IPS-18a (cell line): ENCODE data around the gene ANKK1.

Source experiments
- H3K27ac ChIP-seq: one replicate; pipeline ENCODE4 v1.5.1; 2013; ENCODE audit warnings: low read length
- H3K27me3 ChIP-seq: one replicate; pipeline ENCODE4 v1.6.1; 2013; ENCODE audit warnings: mild to moderate bottlenecking, low read length; ENCODE audit not compliant: control insufficient read depth, insufficient read depth
- H3K36me3 ChIP-seq: one replicate; pipeline ENCODE4 v1.6.1; 2013; ENCODE audit warnings: low read depth, low read length; ENCODE audit not compliant: control insufficient read depth
- H3K4me1 ChIP-seq: one replicate; pipeline ENCODE4 v1.6.1; 2013; ENCODE audit warnings: low read depth, low read length; ENCODE audit not compliant: control insufficient read depth
- H3K4me3 ChIP-seq: one replicate; pipeline ENCODE4 v1.5.1; 2013; ENCODE audit warnings: low read length
- H3K9ac ChIP-seq: one replicate; pipeline ENCODE4 v1.6.1; 2013; ENCODE audit warnings: mild to moderate bottlenecking, low read length, moderate library complexity
- H3K9me3 ChIP-seq: one replicate; pipeline ENCODE4 v1.6.1; 2013; ENCODE audit warnings: low read depth, low read length; ENCODE audit not compliant: control insufficient read depth

ANKK1 gene

DNA sequence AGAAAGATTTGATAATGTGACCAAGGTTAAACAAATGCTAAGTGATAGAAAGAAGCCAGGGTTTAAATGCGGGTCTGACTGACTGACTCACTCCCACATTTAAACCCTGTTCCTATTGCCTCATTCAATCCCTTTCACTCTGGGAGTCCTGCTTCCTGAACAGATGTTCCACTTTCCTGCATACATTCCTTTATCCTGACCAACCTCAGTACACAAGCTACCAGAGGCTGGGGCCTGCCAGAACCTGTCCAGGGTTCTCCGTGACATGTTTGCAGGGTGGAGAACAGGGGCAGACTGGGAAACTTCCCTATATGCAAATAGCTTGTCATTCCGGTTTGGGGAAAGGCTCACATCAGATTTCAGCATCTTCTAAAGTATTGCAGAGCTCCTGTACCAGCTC, 3.0 kb upstream of the ANKK1 start:
- no peak overlapping the region for H3K27ac ChIP-seq
- H3K9me3 ChIP-seq: no peaks in the 10 kb centered on the region
- peaks cover 18% of the 10 kb centered on the region for H3K4me1 ChIP-seq
- peaks cover 14% of the 10 kb centered on the region for H3K27me3 ChIP-seq
- H3K4me3 ChIP-seq: no peak overlapping the region
- no peaks in the 10 kb centered on the region for H3K36me3 ChIP-seq
- H3K9ac ChIP-seq: no peak overlapping the region

DNA sequence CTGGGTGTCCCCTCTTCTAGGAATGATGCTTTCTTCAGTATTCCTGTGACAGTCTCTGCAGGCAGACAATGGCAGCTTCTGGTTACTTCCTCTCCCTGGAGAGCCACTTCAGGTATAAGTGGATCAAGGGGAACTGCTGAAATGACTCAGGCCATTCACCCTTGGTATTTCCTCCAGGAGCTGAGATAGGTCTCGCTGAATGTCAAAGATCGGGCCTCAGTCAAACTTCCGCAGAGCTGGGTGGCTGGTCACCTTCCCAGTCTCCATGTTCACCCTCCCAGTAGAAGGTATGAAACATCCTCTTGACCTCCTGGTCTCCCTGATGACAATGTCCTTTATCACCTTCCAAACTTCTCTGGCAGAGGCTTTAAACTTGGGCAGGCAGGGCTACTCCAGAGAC, 1.8 kb upstream of the ANKK1 start:
- H3K27me3 ChIP-seq: peaks cover 14% of the 10 kb centered on the region
- H3K4me1 ChIP-seq: peaks cover 20% of the 10 kb centered on the region
- H3K9me3 ChIP-seq: no peaks in the 10 kb centered on the region
- no peaks in the 10 kb centered on the region for H3K36me3 ChIP-seq
- H3K27ac ChIP-seq: no peak overlapping the region
- no peak overlapping the region for H3K9ac ChIP-seq
- H3K4me3 ChIP-seq: no peak overlapping the region

DNA sequence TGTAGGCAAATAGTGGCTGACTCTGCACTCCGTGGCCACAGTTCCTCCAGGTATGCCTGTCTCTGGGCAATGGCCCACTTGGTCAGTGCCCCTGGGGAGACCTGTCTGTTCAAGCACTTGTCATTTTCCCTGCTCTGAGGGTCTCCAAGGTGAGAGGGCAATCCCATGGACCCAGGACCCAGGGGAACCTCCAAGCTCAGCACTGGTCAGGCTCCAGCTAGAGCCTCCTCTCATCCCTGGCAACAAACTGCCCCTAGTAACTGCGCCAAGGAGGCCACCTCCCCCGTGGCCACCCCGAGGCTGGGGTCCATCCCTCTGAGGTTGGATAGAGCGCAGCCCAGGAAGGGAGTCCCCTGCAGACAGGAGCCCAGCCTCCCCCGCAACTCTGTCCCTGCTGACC, 713 bp upstream of the ANKK1 start:
- Histone ChIP-seq H3K27ac (no peak overlapping the region), H3K27me3 (peaks cover 14% of the 10 kb centered on the region), H3K9ac (peak overlapping the region; percentile 19), H3K36me3 (no peaks in the 10 kb centered on the region), H3K9me3 (no peaks in the 10 kb centered on the region), H3K4me3 (no peak overlapping the region), H3K4me1 (peaks cover 20% of the 10 kb centered on the region)

DNA sequence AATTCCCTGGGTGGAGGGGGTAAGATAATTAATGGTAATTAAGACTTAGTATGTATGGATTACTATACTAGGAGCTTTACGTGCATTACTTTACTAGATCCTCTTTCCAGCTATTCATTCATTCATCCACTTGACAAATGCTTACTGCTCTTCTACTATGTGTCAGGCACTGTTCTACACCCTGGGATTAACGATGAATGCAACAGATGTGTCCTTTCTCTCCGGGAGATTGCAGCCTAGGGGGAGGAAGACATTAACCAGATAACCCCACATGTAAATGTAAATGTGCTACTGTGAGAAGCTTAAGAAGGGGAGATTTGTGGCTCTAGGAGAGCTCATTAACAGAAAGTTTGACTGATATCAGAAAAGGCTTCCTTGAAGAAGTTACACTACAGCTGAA, 1.7 kb downstream of the ANKK1 start:
- Histone ChIP-seq H3K27me3 (peaks cover 14% of the 10 kb centered on the region), H3K36me3 (no peaks in the 10 kb centered on the region), H3K4me3 (no peak overlapping the region), H3K9ac (no peak overlapping the region), H3K27ac (no peak overlapping the region), H3K4me1 (peaks cover 20% of the 10 kb centered on the region), H3K9me3 (no peaks in the 10 kb centered on the region)

DNA sequence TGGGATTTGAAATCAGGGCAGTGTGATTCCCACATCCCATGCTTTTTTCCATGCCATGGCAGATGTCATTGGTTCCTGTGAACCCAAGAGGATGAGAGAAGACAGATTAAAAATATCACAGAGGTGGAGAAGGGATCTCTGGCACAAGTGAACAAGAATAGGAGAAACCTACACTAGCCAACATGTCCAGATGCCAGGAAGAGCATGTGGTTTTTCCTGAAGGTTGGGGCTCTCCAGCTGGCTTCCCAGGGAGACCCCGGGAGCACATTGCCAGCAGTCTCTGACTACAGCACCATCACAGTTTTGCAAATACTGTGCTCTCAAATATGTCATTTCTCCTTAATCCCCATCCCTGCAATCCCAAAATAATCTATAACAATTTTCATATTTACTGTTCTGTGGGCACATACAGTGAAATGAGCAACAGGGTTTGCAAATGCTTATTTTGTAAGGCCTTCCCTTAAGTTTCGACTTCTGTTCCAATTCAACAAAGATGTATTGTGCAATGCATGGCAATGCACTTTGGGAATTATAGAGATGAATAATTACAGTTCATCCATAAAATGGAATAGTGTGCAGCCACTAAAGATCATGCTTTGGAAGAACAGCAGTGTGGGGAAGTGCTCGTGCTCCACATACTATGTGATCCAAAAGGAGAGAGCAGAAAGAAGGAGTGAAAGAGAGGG, 4.8 kb downstream of the ANKK1 start:
- H3K4me1 ChIP-seq: peaks cover 10% of the 10 kb centered on the region
- H3K27me3 ChIP-seq: peaks cover under 1% of the 10 kb centered on the region
- no peak overlapping the region for H3K9ac ChIP-seq
- H3K4me3 ChIP-seq: no peak overlapping the region
- no peaks in the 10 kb centered on the region for H3K9me3 ChIP-seq
- no peak overlapping the region for H3K27ac ChIP-seq
- no peaks in the 10 kb centered on the region for H3K36me3 ChIP-seq

DNA sequence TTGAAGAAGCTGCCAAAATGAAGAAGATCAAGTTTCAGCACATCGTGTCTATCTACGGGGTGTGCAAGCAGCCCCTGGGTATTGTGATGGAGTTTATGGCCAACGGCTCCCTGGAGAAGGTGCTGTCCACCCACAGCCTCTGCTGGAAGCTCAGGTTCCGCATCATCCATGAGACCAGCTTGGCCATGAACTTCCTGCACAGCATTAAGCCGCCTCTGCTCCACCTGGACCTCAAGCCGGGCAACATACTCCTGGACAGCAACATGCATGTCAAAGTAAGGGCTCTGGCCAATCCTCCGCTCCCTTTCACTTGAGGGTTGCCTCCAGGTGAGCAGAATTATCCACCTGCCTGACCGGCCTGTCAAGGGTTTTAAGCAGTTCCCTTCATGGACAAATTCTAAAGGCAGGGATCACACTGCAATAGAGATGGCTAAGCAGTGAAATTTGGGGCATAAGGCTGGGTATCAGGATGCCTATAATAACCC, 6.0 kb downstream of the ANKK1 start:
- Histone ChIP-seq H3K4me3 (no peak overlapping the region), H3K4me1 (peaks cover 10% of the 10 kb centered on the region), H3K27ac (no peak overlapping the region)

DNA sequence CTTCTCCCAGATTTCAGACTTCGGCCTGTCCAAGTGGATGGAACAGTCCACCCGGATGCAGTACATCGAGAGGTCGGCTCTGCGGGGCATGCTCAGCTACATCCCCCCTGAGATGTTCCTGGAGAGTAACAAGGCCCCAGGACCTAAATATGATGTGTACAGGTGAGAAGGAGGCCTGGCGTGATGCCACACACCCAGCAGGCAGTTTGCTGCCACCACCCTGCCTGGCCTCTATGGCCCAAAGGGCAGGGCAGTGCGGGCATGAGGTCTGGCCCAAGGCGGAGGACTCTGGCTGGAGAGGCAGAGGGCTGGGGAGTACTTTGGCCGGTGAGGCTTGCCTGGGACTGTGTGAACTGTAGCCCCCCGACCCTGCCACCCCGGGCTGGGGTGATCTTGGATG, 7.3 kb downstream of the ANKK1 start:
- no peaks in the 10 kb centered on the region for H3K36me3 ChIP-seq
- H3K27me3 ChIP-seq: no peaks in the 10 kb centered on the region
- H3K9ac ChIP-seq: no peak overlapping the region
- no peak overlapping the region for H3K27ac ChIP-seq
- H3K4me1 ChIP-seq: no peaks in the 10 kb centered on the region
- no peaks in the 10 kb centered on the region for H3K9me3 ChIP-seq
- H3K4me3 ChIP-seq: no peak overlapping the region

More for the DNA sequence above, 6.0 kb downstream of the ANKK1 start:
- H3K27me3 ChIP-seq: no peaks in the 10 kb centered on the region
- H3K9ac ChIP-seq: no peak overlapping the region
- H3K36me3 ChIP-seq: no peaks in the 10 kb centered on the region
- H3K9me3 ChIP-seq: no peaks in the 10 kb centered on the region

DNA sequence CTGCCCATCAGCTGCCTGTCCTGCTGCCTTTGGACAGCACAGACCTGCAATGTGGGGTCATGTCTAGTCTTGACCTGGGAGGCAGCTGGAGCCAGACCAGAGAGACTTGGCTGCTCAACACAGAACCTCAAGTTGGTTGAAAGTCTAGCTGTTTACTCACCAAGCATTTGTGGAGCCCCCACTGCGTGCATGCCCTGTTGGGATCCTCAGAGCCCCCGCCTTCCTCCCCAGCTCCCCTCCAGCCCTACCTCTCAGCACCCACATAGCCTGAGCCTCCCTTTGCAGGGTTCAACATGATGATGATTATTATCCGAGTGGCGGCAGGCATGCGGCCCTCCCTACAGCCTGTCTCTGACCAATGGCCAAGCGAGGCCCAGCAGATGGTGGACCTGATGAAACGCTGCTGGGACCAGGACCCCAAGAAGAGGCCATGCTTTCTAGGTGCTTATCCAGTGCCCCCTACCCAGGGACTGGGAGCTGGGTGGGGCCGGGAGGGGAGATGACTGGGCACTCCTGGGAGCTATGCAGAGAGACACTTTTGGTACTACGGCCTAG, 8.3 kb downstream of the ANKK1 start:
- no peaks in the 10 kb centered on the region for H3K4me1 ChIP-seq
- H3K9me3 ChIP-seq: no peaks in the 10 kb centered on the region
- H3K9ac ChIP-seq: no peak overlapping the region
- H3K36me3 ChIP-seq: no peaks in the 10 kb centered on the region
- no peak overlapping the region for H3K4me3 ChIP-seq
- no peaks in the 10 kb centered on the region for H3K27me3 ChIP-seq
- H3K27ac ChIP-seq: no peak overlapping the region

DNA sequence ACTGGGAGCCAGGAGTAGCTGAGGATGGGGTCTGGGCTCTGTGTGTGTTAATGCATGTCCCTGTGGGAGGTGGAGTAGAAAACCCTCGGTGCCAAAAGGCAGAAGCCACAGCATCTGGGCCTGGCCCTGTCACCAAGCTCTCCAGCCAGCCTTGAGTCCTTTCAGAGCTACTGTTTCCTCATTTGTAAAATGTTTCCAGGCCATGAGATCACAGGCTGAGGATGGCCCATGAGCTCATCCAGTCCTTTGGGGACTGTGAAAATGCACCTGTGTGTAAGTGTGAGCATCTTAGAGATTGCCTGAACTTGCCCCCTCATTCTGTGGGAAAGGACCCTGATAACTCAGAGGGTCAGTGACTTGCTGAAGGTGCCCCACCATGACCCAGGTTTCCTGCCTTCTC, 9.1 kb downstream of the ANKK1 start:
- Histone ChIP-seq H3K27me3 (no peaks in the 10 kb centered on the region), H3K9ac (no peak overlapping the region), H3K4me1 (no peaks in the 10 kb centered on the region), H3K36me3 (no peaks in the 10 kb centered on the region), H3K4me3 (no peak overlapping the region), H3K9me3 (no peaks in the 10 kb centered on the region), H3K27ac (no peak overlapping the region)

DNA sequence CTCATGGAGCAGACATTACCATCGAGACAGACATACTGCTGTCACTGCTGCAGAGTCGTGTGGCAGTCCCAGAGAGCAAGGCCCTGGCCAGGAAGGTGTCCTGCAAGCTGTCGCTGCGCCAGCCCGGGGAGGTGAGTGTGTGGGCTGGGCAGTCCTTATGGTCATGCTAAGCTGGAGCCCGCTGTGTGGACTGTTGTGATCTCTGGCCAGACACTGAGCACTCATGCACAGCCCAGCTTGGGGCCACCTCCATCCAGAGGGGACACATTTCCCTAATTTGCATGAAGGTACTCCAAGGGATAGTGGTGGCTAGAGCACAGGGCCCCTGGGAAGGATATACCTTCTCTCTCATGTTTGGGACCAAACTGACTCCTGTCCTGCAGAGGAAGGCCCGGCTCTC, 9.6 kb downstream of the ANKK1 start:
- Histone ChIP-seq H3K4me1 (no peaks in the 10 kb centered on the region), H3K9me3 (no peaks in the 10 kb centered on the region), H3K4me3 (no peak overlapping the region), H3K9ac (no peak overlapping the region), H3K36me3 (no peaks in the 10 kb centered on the region), H3K27me3 (no peaks in the 10 kb centered on the region), H3K27ac (no peak overlapping the region)

DNA sequence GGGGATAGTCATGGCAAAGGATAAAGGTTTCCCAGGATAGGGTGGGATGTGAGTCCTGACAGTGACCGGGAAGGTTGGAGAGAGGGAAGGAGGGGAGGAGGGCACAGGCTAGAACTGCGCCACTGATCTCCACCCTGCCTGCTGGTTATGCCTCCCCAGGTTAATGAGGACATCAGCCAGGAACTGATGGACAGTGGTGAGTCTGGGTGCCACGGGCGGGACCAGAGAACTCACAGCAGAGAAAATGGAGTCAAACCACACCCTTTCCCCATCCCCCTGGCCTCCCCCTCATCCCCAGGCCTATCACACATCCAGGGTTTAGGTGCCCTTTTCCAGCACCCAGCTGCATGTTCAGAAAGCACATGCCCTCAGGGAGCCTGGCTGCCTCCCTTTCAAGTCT, 10.2 kb downstream of the ANKK1 start:
- Histone ChIP-seq H3K4me1 (no peaks in the 10 kb centered on the region), H3K9me3 (no peaks in the 10 kb centered on the region), H3K9ac (no peak overlapping the region), H3K36me3 (no peaks in the 10 kb centered on the region), H3K27me3 (no peaks in the 10 kb centered on the region), H3K27ac (no peak overlapping the region), H3K4me3 (no peak overlapping the region)
